Neural progenitor cell (in vitro differentiated cells): ENCODE measurements around the gene NEDD8. TPM values are rescaled to one million over a fixed set of nuclear protein-coding genes. Genes with fewer than 3 reads are reported as not detected.

Experiments
- DNase-seq: peaks from one replicate; pipeline ENCODE4 v3.0.0-alpha.2; 2016; ENCODE audit warnings: low spot score
- H2AFZ ChIP-seq: fragments of 200-600 bp; sonication (generic); replicated peaks from 2 replicates; pipeline ENCODE4 v1.6.1; 2016; ENCODE audit warnings: antibody characterized with exemption
- H3F3A ChIP-seq: fragments of 200-600 bp; sonication (generic); 2 replicates; pipeline ENCODE4 v1.6.1; 2016; ENCODE audit warnings: antibody characterized with exemption, low read depth
- H3K27ac ChIP-seq: fragments of 200-600 bp; sonication (generic); 2 replicates; pipeline ENCODE4 v1.5.1; 2016; ENCODE audit warnings: mild to moderate bottlenecking
- H3K27me3 ChIP-seq: fragments of 200-600 bp; sonication (generic); 2 replicates; pipeline ENCODE4 v1.6.1; 2016; ENCODE audit warnings: mild to moderate bottlenecking, moderate library complexity
- H3K36me3 ChIP-seq: fragments of 200-600 bp; sonication (generic); 2 replicates; pipeline ENCODE4 v1.5.1; 2016
- H3K4me1 ChIP-seq: fragments of 200-600 bp; sonication (generic); 2 replicates; pipeline ENCODE4 v1.6.1; 2016; ENCODE audit warnings: mixed run types
- H3K4me2 ChIP-seq: fragments of 200-600 bp; sonication (generic); 2 replicates; pipeline ENCODE4 v1.6.1; 2016
- H3K4me3 ChIP-seq: fragments of 200-600 bp; sonication (generic); 2 replicates; pipeline ENCODE4 v1.5.1; 2016
- H3K79me2 ChIP-seq: fragments of 200-600 bp; sonication (generic); 2 replicates; pipeline ENCODE4 v1.6.1; 2016; ENCODE audit warnings: low read depth
- H3K9ac ChIP-seq: fragments of 200-600 bp; sonication (generic); 2 replicates; pipeline ENCODE4 v1.6.1; 2016
- H3K9me3 ChIP-seq: fragments of 200-600 bp; sonication (generic); 2 replicates; pipeline ENCODE4 v1.5.1; 2016; ENCODE audit warnings: low read depth
- H4K20me1 ChIP-seq: fragments of 200-600 bp; sonication (generic); 2 replicates; pipeline ENCODE4 v1.6.1; 2016; ENCODE audit warnings: low read depth
- H3K27ac Mint-ChIP-seq: 3 replicates; pipeline ENCODE4 v1.8.0; 2021; ENCODE audit warnings: mixed read lengths
- H3K27me3 Mint-ChIP-seq: 2 replicates; pipeline ENCODE4 v1.8.0; 2022; ENCODE audit warnings: low read depth, mild to moderate bottlenecking, inconsistent platforms, moderate library complexity, mixed read lengths; ENCODE audit not compliant: insufficient read depth
- H3K36me3 Mint-ChIP-seq: 3 replicates; pipeline ENCODE4 v1.8.0; 2021; ENCODE audit warnings: mixed read lengths
- H3K4me1 Mint-ChIP-seq: 3 replicates; pipeline ENCODE4 v1.8.0; 2021; ENCODE audit warnings: mixed read lengths
- H3K4me3 Mint-ChIP-seq: 3 replicates; pipeline ENCODE4 v1.8.0; 2021; ENCODE audit warnings: mild to moderate bottlenecking, moderate library complexity, mixed read lengths
- H3K9me3 Mint-ChIP-seq: 3 replicates; pipeline ENCODE4 v1.8.0; 2020; ENCODE audit warnings: mixed read lengths
- EZH2 ChIP-seq: fragments of 200-600 bp; sonication (generic); IDR thresholded peaks from 2 replicates; pipeline ENCODE4 v1.6.1; 2017; ENCODE audit warnings: antibody characterized with exemption, mild to moderate bottlenecking, moderate library complexity
- EZH2phosphoT487 ChIP-seq: fragments of 200-600 bp; sonication (generic); IDR thresholded peaks from 2 replicates; pipeline ENCODE4 v1.6.1; 2017; ENCODE audit warnings: antibody characterized with exemption
- total RNA-seq: library from RNA; depleted of rRNA; stranded (reverse); fragments of >200 nt; gene quantifications from 2 replicates; pipeline ENCODE4 v1.2.3, GENCODE V29; 2015; ENCODE audit warnings: low replicate concordance
- TF ChIP-seq, protein P1 (sequence below): fragments of 200-600 bp; sonication (generic); IDR thresholded peaks from 2 replicates; pipeline ENCODE4 v1.5.1; 2017; ENCODE audit warnings: antibody characterized with exemption, mild to moderate bottlenecking

The NEDD8 gene
- total RNA-seq, 1 donor from 2014 or later = 220 TPM

DNA sequence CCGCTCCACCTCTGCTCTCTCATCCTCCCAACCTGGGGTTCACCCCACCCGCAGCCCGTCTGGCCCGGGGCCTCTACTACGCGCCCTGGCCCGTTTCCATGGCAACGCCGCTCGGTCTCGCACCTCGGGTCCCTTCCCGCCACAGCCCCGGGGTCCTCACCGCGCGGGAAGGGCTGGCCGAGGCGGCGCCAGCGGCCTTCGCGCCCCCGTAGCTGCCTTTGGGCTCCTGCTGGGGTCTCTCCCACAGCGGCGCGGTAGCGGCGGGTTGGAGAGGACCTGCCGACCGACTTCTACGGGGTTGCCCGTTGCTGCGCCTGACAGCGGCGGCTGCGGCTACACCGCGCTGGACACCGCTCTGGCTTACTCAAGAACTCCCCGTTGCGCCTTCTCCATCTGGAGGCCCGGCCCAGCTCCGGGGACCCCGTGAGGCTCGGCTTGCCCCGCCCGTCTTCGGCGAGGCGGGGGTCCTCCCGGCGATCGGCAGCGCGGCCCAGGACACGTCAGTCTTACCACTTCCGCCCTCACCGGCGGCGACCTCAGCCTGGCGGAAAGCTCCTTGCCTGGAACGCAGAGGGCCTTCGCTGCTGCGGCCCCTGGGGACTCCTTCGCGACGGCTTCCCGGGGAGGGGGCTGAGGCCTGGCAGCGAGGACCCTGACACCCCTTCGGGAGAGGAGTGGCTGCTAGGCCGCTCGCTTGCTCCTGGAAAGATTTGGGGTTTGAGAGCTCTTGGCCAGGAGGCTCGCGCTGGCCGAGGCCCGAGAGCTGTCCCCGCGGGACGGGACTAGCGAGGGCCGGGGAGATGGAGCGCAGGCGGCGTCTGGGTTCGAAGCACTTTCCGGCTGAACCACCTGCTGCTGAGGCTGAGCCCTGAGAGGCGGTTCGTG is 36.7 kb downstream of the NEDD8 start, which contains the start of gene TM9SF1:
Gene TM9SF1 (minus strand): TSS at position 256 of the 885 bp plus-strand sequence. CDS start 422 bp downstream, outside the sequence.
- Mint-ChIP-seq H3K36me3 (peaks cover 22% of the 10 kb centered on the region), H3K4me3 (peak within 1 kb of the TSS; percentile 98), H3K27me3 (peaks cover 8% of the 10 kb centered on the region), H3K27ac (peak within 1 kb of the TSS; percentile 99), H3K4me1 (peaks cover 21% of the 10 kb centered on the region), H3K9me3 (no peaks in the 10 kb centered on the region)
- Histone ChIP-seq H3F3A (peaks cover 27% of the 10 kb centered on the region), H3K36me3 (no peaks in the 10 kb centered on the region), H2AFZ (peak within 1 kb of the TSS; percentile 87), H3K4me3 (peak within 1 kb of the TSS; percentile 81), H3K4me1 (peaks cover 6% of the 10 kb centered on the region), H3K4me2 (peak within 1 kb of the TSS; percentile 92), H3K9ac (peak within 1 kb of the TSS; percentile 70), H3K27ac (peak within 1 kb of the TSS; percentile 90), H3K27me3 (no peaks in the 10 kb centered on the region), H3K9me3 (no peaks in the 10 kb centered on the region), H3K79me2 (peaks cover 14% of the 10 kb centered on the region), H4K20me1 (no peaks in the 10 kb centered on the region)
- TF ChIP-seq, protein P1, sequence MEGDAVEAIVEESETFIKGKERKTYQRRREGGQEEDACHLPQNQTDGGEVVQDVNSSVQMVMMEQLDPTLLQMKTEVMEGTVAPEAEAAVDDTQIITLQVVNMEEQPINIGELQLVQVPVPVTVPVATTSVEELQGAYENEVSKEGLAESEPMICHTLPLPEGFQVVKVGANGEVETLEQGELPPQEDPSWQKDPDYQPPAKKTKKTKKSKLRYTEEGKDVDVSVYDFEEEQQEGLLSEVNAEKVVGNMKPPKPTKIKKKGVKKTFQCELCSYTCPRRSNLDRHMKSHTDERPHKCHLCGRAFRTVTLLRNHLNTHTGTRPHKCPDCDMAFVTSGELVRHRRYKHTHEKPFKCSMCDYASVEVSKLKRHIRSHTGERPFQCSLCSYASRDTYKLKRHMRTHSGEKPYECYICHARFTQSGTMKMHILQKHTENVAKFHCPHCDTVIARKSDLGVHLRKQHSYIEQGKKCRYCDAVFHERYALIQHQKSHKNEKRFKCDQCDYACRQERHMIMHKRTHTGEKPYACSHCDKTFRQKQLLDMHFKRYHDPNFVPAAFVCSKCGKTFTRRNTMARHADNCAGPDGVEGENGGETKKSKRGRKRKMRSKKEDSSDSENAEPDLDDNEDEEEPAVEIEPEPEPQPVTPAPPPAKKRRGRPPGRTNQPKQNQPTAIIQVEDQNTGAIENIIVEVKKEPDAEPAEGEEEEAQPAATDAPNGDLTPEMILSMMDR = no peak
- TF ChIP-seq EZH2 = no peak
- no peak for TF ChIP-seq EZH2phosphoT487
- peak; percentile 92 for DNase-seq

DNA sequence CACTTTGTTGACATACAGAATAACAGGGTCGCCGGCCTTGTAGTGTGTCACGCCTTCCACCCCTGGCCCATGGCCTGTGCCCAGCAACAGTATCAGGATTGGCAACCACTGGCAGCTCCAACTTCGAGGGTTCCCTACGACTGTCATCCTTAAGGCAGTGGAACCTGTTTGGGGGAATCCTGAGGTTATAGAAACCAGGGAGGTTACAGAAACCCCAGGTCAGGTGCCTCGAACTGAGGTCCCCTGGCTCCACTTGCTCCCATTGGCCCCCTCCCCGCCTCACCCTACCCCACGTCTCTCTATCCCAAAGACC is 37.3 kb downstream of the NEDD8 start:
- no peaks in the 10 kb centered on the region for H3K9me3 Mint-ChIP-seq
- Histone ChIP-seq H3F3A (peaks cover 27% of the 10 kb centered on the region), H3K9ac (no peak overlapping the region), H3K36me3 (no peaks in the 10 kb centered on the region), H3K27ac (no peak overlapping the region), H2AFZ (peak overlapping the region; percentile 87), H3K27me3 (no peaks in the 10 kb centered on the region), H3K4me3 (peak overlapping the region; percentile 81), H3K79me2 (peaks cover 14% of the 10 kb centered on the region), H3K4me1 (peaks cover 6% of the 10 kb centered on the region), H3K9me3 (no peaks in the 10 kb centered on the region), H3K4me2 (peak overlapping the region; percentile 92), H4K20me1 (no peaks in the 10 kb centered on the region)
- peaks cover 8% of the 10 kb centered on the region for H3K27me3 Mint-ChIP-seq
- H3K36me3 Mint-ChIP-seq = peaks cover 24% of the 10 kb centered on the region
- DNase-seq = no peak
- peak overlapping the region; percentile 60 for H3K27ac Mint-ChIP-seq
- TF ChIP-seq, protein P1 = no peak
- no peak for TF ChIP-seq EZH2phosphoT487
- no peak for TF ChIP-seq EZH2
- H3K4me3 Mint-ChIP-seq = peak overlapping the region; percentile 98
- peaks cover 24% of the 10 kb centered on the region for H3K4me1 Mint-ChIP-seq

DNA sequence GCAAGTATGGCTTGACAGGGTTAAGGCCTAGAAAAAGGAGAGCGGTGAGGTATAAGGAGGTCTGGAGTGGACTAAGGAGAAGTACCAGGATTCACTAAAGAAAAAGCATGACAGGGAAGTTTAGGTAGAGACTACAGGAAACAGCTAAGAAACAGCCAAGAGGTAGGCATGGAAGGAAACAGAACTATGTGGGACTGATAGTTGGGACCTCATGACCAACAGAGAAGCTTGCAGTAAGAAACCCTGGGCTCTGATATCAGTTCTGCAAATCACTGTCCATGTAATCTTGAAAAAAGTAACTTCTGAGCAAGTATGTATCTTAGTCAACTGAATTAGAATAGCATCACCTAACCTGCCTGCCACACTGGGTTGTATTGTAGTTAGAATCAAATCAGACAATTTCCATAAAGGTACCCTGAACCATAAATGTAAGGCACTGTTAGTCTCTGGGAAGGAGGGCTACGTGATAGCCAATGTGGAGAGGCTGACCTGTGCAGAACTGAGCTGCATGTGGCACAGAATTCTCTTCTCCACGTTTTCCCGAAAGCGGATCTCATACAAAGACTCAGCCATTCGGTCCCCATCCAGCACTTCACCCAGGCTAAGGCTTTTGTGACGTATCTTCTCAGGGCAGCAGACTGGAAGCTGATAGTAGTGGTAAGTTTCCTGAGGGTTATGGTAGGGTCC is 37.8 kb downstream of the NEDD8 start:
- H3K36me3 ChIP-seq = no peaks in the 10 kb centered on the region
- H3K27ac ChIP-seq = no peak overlapping the region
- H3K79me2 ChIP-seq = peaks cover 14% of the 10 kb centered on the region
- H3K36me3 Mint-ChIP-seq = peaks cover 24% of the 10 kb centered on the region
- no peaks in the 10 kb centered on the region for H3K9me3 ChIP-seq
- H3K4me3 ChIP-seq = peak overlapping the region; percentile 81
- DNase-seq = no peak
- TF ChIP-seq, protein P1 = no peak
- TF ChIP-seq EZH2phosphoT487 (no peak), EZH2 (no peak)
- H3K27me3 Mint-ChIP-seq = peaks cover 8% of the 10 kb centered on the region
- no peak overlapping the region for H3K27ac Mint-ChIP-seq
- no peak overlapping the region for H3K9ac ChIP-seq
- peak overlapping the region; percentile 92 for H3K4me2 ChIP-seq
- H3F3A ChIP-seq = peaks cover 31% of the 10 kb centered on the region
- H2AFZ ChIP-seq = no peak overlapping the region
- no peaks in the 10 kb centered on the region for H3K27me3 ChIP-seq
- no peaks in the 10 kb centered on the region for H4K20me1 ChIP-seq
- H3K9me3 Mint-ChIP-seq = no peaks in the 10 kb centered on the region
- peaks cover 26% of the 10 kb centered on the region for H3K4me1 Mint-ChIP-seq
- peak overlapping the region; percentile 98 for H3K4me3 Mint-ChIP-seq
- peaks cover 6% of the 10 kb centered on the region for H3K4me1 ChIP-seq
